T-helper 1 cell treated with Interleukin-12 subunit alpha and Interleukin-12 subunit beta and Interleukin-4 antibody, amounts not matched to agents 30 μg/mL and 1 μg/mL, for 36 hours (primary cell): ENCODE measurements around the gene PIP4K2A.

Experiments used
- H3K27ac Mint-ChIP-seq: one replicate; pipeline ENCODE4 v1.8.0; 2021; ENCODE audit warnings: mild to moderate bottlenecking, mixed read lengths
- H3K27me3 Mint-ChIP-seq: one replicate; pipeline ENCODE4 v1.8.0; 2021; ENCODE audit warnings: low read depth, mixed read lengths
- H3K36me3 Mint-ChIP-seq: one replicate; pipeline ENCODE4 v1.8.0; 2021; ENCODE audit warnings: low read depth, mixed read lengths
- H3K4me1 Mint-ChIP-seq: one replicate; pipeline ENCODE4 v1.8.0; 2021; ENCODE audit warnings: low read depth, mixed read lengths
- H3K4me3 Mint-ChIP-seq: one replicate; pipeline ENCODE4 v1.8.0; 2021; ENCODE audit warnings: mild to moderate bottlenecking, moderate library complexity, mixed read lengths
- H3K9me3 Mint-ChIP-seq: one replicate; pipeline ENCODE4 v1.8.0; 2021; ENCODE audit warnings: mixed read lengths

Gene PIP4K2A

DNA sequence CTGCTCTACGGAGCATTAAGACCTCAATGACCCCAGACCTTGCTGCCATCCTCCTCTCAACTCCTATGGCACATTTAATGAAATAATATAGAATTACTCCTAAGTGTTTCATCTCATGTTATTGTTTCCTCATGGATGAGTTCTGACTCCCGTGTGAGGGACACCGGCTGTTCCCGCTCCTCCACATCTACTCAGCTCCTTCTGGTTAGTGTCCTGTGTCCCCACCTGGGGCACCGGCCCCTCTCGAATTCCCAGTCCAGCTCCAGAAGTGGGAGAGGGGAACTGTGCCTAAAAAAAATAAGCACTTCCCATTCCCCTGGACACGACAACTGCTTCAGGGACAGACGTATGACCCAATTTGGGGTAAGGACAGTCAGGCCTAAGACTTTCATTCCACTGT is 58.3 kb downstream of the PIP4K2A start:
- Mint-ChIP-seq H3K4me3 (no peak overlapping the region), H3K9me3 (no peaks in the 10 kb centered on the region), H3K36me3 (peaks cover 19% of the 10 kb centered on the region), H3K27ac (peak overlapping the region; percentile 89), H3K4me1 (peaks cover 87% of the 10 kb centered on the region), H3K27me3 (no peaks in the 10 kb centered on the region)

DNA sequence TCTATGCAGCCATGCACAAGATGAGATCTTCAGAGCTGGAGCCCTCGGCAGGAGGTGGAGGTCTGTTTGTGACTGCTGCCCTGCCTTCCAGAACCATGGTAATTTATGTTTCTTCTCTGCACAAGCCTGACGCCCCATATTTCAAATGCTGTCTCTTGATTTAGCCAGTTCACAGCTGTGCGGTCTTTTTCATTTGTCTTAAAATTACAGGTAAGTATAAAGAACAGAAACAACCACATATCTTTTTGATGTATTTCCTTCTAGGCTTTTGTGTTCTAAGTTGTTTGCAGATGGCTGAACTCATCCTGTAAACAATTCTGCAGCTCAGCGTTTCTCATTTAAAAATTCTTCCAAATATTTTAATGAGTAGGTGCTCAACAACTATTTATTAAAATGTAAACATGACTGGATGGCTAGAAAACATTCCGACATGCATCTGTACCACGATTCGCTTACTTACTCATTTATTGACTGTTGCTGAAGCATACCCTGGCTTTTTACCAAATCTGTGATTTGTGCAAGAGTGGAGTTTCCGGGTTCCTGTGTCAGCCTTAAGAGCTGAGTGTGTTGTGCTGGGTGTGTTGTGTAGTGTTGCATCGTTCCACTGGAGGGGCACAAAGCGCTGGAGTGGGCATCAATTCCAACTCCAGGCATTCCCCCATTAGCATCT is 58.9 kb downstream of the PIP4K2A start:
- peak overlapping the region; percentile 89 for H3K27ac Mint-ChIP-seq
- H3K9me3 Mint-ChIP-seq = no peaks in the 10 kb centered on the region
- no peaks in the 10 kb centered on the region for H3K27me3 Mint-ChIP-seq
- H3K36me3 Mint-ChIP-seq = peaks cover 19% of the 10 kb centered on the region
- peaks cover 86% of the 10 kb centered on the region for H3K4me1 Mint-ChIP-seq
- H3K4me3 Mint-ChIP-seq = peak overlapping the region; percentile 70

DNA sequence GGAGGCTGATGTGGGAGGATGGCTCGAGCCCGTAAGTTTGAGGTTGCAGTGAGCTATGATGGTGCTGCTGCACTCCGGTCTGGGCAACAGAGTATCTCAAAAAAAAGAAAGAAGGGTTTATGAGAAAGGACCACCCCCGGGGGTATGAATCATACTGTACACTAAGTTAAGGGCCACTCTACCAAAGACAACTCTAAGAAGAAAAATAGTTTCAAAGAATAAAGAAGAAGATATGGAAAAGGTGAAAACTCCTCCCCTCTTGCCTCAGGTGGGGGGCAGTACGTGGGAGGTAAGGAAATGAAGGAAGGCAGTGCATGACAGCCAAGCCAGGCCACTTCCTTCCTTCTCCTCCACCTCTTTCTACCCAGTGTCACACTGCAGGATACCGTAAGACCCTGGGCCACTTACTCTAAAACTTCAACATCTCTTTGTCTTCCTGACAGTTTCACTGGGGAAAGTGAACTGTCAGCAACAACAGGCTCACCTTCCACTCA is 61.3 kb downstream of the PIP4K2A start:
- Mint-ChIP-seq H3K27ac (peak overlapping the region; percentile 85), H3K27me3 (no peaks in the 10 kb centered on the region), H3K4me3 (peak overlapping the region; percentile 66), H3K9me3 (no peaks in the 10 kb centered on the region), H3K36me3 (peaks cover 19% of the 10 kb centered on the region), H3K4me1 (peaks cover 92% of the 10 kb centered on the region)

DNA sequence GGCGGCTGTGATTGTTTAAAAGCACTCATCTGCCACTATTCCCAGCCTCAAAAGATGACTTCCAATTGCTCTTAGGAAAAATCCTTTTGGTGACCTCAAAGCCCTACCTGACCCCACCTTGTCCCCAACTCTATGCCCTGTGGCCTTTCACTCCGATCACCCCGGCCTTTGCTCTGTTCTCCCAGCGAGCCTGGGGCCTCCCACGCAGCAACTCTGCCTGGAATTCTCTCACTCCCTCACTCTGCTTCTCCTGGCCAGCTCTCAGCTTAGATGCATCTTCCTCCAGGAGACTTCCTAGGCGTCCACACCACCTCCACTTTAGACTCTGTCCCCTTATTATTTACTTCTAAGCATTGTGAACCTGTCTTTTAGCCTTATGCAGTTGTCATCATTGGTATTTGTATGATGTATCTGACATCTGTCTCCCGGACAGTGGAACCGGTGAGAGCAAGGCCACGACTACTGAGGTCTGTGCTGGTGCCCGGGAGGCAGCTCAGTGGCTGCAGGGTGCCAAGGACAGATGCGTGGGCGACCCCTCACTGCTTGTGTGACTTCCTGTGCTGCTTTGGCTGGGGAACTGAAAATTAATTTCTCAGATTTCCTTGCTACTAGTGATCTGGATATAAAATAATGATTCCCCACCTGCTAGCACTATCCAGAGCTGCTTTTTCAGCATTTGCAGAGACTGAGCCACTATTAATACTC is 63.0 kb downstream of the PIP4K2A start:
- peaks cover 93% of the 10 kb centered on the region for H3K4me1 Mint-ChIP-seq
- peak overlapping the region; percentile 26 for H3K4me3 Mint-ChIP-seq
- no peaks in the 10 kb centered on the region for H3K27me3 Mint-ChIP-seq
- H3K27ac Mint-ChIP-seq = peak overlapping the region; percentile 66
- H3K36me3 Mint-ChIP-seq = peaks cover 17% of the 10 kb centered on the region
- H3K9me3 Mint-ChIP-seq = no peaks in the 10 kb centered on the region

DNA sequence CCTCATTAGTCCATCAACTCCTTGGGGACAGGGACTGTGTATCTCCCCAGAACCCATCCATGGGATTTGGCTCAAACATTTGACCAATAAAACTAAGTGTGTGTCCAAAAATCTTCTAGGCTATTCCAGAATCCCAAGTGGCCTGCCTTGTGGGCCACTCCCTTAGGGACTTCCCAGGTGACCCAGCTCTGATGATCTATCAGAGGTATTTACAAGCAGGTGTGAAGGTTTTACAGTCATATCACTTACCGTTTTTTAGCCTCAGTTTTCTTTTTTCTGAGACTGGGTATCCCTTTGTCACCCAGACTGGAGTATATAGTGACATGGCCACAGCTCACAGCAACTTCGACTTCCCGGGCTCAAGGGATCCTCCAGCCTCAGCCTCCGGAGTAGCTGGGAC is 64.4 kb downstream of the PIP4K2A start:
- Mint-ChIP-seq H3K4me3 (peak overlapping the region; percentile 78), H3K27me3 (no peaks in the 10 kb centered on the region), H3K27ac (peak overlapping the region; percentile 94), H3K4me1 (peaks cover 86% of the 10 kb centered on the region), H3K36me3 (peaks cover 19% of the 10 kb centered on the region), H3K9me3 (no peaks in the 10 kb centered on the region)

DNA sequence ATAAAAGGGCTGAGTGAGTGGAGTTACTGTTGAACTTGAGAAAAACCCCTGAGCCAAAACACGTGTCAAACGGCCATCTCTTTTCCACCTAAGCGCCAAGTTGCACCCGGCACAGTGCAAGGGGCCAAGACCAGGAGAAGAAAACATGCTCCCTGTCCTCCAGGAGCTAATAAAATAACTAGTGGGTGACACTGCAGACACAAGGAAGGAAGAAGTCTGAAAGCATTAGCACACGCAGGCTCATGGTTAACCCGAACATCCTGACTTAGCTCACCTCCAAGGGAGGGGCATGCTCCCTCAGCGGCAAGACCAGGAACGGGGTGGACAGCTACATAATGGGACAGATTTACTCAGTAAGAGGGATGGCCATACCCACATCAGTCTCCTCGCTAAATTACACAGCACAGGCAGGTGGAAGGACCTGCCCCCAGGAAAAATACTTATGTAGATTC is 65.0 kb downstream of the PIP4K2A start:
- H3K27ac Mint-ChIP-seq = peak overlapping the region; percentile 94
- H3K4me3 Mint-ChIP-seq = peak overlapping the region; percentile 78
- no peaks in the 10 kb centered on the region for H3K27me3 Mint-ChIP-seq
- peaks cover 23% of the 10 kb centered on the region for H3K36me3 Mint-ChIP-seq
- H3K9me3 Mint-ChIP-seq = no peaks in the 10 kb centered on the region
- H3K4me1 Mint-ChIP-seq = peaks cover 84% of the 10 kb centered on the region

DNA sequence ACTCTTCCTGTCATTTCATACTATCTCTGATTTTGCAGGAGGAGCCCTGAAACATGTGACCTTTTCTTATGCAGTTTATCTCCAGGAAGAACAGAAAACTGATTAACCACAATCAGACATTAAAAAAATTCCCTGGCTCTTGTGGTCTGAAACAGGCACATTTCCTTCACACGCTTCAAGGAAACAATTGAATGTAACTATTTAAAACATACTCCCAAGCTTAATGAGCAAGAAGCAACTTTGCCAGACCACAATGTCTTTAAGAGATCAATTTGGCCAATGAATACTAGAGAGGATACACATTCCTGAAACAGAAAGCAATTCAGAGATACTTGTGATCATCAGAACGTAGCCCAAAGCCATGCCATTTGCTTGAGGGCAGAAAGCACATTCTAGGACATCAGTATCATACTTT is 65.8 kb downstream of the PIP4K2A start:
- Mint-ChIP-seq H3K36me3 (peaks cover 22% of the 10 kb centered on the region), H3K27ac (peak overlapping the region; percentile 94), H3K4me1 (peaks cover 86% of the 10 kb centered on the region), H3K4me3 (peak overlapping the region; percentile 78), H3K9me3 (no peaks in the 10 kb centered on the region), H3K27me3 (no peaks in the 10 kb centered on the region)

DNA sequence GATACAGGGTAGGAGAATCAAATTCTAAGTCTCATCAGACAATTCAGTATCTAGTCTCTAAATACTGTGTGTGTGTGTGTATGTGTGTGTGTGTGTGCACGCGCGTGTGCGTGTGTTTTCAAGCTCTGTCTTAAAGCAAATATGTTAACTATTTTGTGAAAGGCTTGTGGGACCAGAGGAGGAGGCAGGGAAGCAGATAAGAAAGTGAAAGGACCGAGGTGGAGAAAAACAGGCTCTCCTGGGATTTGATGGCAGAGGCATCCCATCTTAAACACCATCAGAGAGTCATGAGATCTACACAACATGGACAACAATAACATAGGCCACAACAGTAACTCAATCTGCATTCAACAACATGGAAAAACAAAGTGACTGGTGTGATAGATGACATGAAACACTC is 67.1 kb downstream of the PIP4K2A start:
- Mint-ChIP-seq H3K27ac (peak overlapping the region; percentile 94), H3K36me3 (peaks cover 17% of the 10 kb centered on the region), H3K27me3 (no peaks in the 10 kb centered on the region)

DNA sequence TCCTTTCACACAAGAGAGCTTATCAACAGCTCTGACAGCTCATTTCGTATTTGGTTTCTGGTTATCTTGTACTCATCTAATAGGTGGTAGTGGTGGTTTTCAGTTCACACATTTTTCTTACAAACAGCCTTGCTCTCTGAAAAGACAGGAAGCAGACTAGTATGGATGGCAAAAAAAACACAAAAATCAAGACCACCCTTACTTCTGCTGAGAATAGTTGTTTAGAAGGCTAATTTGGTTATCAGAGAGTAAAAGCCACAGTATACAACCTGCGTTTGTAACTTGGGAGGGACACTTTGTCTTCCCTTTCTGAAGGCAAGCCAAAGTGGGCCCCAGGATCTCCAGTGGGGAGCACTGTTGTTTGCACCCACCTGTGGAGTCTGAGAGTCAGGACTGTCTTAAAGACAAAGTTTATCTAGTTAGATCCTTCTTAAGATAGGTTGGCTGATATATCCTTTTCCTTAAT is 68.0 kb downstream of the PIP4K2A start:
- no peaks in the 10 kb centered on the region for H3K9me3 Mint-ChIP-seq
- H3K4me1 Mint-ChIP-seq = peaks cover 85% of the 10 kb centered on the region
- peak overlapping the region; percentile 76 for H3K4me3 Mint-ChIP-seq

More for the DNA sequence above, 67.1 kb downstream of the PIP4K2A start:
- H3K9me3 Mint-ChIP-seq = no peaks in the 10 kb centered on the region
- H3K4me1 Mint-ChIP-seq = peaks cover 84% of the 10 kb centered on the region
- H3K4me3 Mint-ChIP-seq = peak overlapping the region; percentile 76

DNA sequence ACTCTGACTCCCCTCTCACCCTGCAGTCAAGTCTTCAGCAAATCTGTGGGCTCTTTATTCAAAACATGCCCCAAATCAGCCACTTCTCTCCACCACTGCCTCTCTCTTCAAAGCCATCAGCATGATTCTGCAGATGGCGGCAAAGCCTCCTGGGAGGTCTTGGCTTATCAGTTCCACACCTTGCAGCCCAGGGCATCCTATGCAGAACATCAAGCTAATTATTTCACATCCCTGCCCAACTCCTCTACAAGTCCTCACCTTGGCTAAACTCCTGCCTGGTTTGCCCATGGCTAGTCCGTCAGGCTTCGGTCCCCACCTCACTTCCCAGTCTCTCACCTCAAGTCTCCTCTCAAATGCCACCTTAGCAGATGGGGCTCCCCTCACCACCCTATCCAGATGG is 70.2 kb downstream of the PIP4K2A start:
- no peaks in the 10 kb centered on the region for H3K9me3 Mint-ChIP-seq
- no peaks in the 10 kb centered on the region for H3K27me3 Mint-ChIP-seq
- peak overlapping the region; percentile 42 for H3K27ac Mint-ChIP-seq
- peak overlapping the region; percentile 47 for H3K4me3 Mint-ChIP-seq
- peaks cover 66% of the 10 kb centered on the region for H3K4me1 Mint-ChIP-seq
- peaks cover 14% of the 10 kb centered on the region for H3K36me3 Mint-ChIP-seq

More for the DNA sequence above, 68.0 kb downstream of the PIP4K2A start:
- Mint-ChIP-seq H3K27ac (peak overlapping the region; percentile 94), H3K27me3 (no peaks in the 10 kb centered on the region), H3K36me3 (peaks cover 16% of the 10 kb centered on the region)

DNA sequence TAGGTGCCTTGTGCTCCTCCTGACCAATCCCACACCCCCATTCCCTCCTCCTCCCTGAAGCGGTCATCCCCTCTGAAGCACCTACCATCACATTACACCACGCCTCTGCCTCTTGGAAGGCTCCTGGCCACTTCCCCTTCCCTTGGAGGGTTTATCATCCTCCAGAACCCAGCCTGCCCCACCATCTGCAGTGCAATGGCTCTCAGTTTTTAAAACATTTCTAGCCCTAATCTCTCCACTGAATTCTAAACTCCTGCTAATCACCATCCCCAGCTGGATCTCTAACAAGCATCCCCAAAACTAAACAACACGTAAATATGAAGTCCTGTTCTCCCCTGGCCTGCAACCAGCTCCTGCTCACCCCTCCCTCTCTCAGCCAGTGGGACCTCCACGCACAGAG is 70.6 kb downstream of the PIP4K2A start:
- peaks cover 64% of the 10 kb centered on the region for H3K4me1 Mint-ChIP-seq
- H3K27ac Mint-ChIP-seq = peak overlapping the region; percentile 42
- H3K36me3 Mint-ChIP-seq = peaks cover 17% of the 10 kb centered on the region
- H3K27me3 Mint-ChIP-seq = no peaks in the 10 kb centered on the region
- no peaks in the 10 kb centered on the region for H3K9me3 Mint-ChIP-seq
- peak overlapping the region; percentile 47 for H3K4me3 Mint-ChIP-seq

DNA sequence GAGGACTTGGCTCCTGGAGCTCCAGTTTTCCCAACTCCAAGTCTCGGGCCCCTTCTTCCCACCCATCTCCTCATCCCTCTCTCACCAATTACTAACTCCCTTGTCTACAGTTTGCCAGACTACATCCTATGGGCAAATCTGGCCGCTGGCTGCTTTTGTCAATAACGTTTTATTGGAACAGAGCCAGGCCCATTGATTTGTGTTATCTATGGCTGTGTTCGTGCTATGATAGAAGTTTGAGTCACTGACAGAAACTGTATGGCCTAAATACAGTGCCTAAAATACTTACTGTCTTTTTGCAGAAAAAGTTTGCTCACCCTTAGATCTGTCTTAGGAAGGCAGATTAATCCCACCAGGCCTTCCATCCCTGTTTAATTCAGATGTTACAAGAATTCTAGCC is 71.3 kb downstream of the PIP4K2A start:
- no peak overlapping the region for H3K4me3 Mint-ChIP-seq
- H3K27me3 Mint-ChIP-seq = no peaks in the 10 kb centered on the region
- H3K9me3 Mint-ChIP-seq = no peaks in the 10 kb centered on the region
- H3K27ac Mint-ChIP-seq = peak overlapping the region; percentile 49
- H3K4me1 Mint-ChIP-seq = peaks cover 60% of the 10 kb centered on the region
- H3K36me3 Mint-ChIP-seq = peaks cover 17% of the 10 kb centered on the region

DNA sequence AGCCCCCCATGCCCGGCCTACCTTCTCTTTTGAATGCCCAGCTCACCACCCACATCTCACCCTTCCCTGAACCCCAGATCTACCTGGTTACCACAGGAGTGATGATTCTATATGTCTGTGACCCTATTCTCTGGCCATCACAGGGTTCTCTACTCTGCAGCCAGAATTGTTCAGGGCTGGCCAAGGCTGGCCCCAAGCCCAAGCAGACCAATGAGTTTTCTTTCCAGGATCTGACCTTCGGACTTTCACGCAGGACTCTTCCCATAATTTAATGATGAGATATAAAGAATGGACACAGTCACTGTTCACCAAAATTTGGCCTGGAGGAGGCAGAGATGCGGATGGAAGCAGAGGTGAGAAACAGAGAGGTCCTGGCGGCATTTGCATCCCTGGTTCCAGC is 72.6 kb downstream of the PIP4K2A start:
- Mint-ChIP-seq H3K27me3 (no peaks in the 10 kb centered on the region), H3K4me1 (peaks cover 54% of the 10 kb centered on the region), H3K9me3 (no peaks in the 10 kb centered on the region), H3K36me3 (peaks cover 20% of the 10 kb centered on the region), H3K27ac (no peak overlapping the region), H3K4me3 (no peak overlapping the region)

DNA sequence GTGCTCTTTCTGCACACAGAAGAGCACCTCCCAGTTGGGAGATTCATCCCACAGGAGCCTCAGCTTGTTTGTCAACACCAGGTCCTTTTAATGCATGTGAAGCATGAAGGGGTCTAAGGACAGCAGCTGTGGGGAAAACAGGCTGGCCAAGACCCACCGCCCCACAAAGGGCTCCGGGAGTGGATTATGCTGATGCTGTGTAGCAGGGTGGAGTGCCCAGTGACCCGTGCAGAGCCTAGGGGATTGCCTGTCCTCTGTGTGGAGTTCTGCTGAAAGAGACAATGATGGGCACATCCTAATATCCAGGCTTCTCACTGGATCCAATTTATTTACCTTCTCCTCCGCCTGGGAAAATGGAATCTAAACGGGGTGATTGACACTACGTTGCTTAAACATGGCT is 74.0 kb downstream of the PIP4K2A start:
- Mint-ChIP-seq H3K4me3 (no peak overlapping the region), H3K9me3 (no peaks in the 10 kb centered on the region), H3K27ac (no peak overlapping the region), H3K27me3 (no peaks in the 10 kb centered on the region), H3K36me3 (peaks cover 24% of the 10 kb centered on the region), H3K4me1 (peaks cover 52% of the 10 kb centered on the region)

DNA sequence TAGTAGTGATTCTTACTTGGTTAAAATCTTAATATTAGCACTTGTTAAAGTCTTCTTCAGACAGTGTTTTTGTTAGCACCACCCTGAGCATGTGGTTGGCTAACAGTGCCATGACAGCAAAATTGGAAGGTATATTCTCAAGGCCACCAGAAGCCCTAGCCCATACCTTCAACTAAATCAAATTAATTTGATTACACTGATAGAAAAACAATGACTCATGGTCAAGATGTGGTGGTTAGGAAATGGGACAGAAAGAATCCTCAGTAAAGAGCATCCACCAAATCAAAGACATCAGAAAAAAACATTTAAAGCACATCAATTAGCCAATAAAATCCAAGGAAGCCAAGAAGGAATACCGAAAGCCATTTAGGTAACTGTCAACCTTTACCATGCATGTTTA is 75.5 kb downstream of the PIP4K2A start:
- H3K9me3 Mint-ChIP-seq = no peaks in the 10 kb centered on the region
- H3K36me3 Mint-ChIP-seq = peaks cover 24% of the 10 kb centered on the region
- H3K4me3 Mint-ChIP-seq = no peak overlapping the region
- H3K27me3 Mint-ChIP-seq = no peaks in the 10 kb centered on the region
- no peak overlapping the region for H3K27ac Mint-ChIP-seq
- peaks cover 56% of the 10 kb centered on the region for H3K4me1 Mint-ChIP-seq
